Heart right ventricle (tissue), 16 donors: Measurements from ENCODE around the gene LTB4R. TPM values are rescaled to one million over a fixed set of nuclear protein-coding genes. Genes with fewer than 3 reads are reported as not detected.
"Not testable (repeated sequence)": the region's sequence is repeated elsewhere in the genome, so short reads cannot be mapped to it uniquely, and the experiment has no call there.

Experiments used
- ATAC-seq, 8 donors: fragments of 200-7000 bp; cut with Tn5 transposase; one replicate each; pipeline ENCODE4 v1.9.1; 2020; ENCODE audit warnings: mild to moderate bottlenecking in 8 of 8, moderate library complexity in 8 of 8, moderate number of reproducible peaks in 1 of 8
- DNase-seq, 2 donors: peaks; one replicate each; pipeline ENCODE4 v3.0.0-alpha.2; 2020
- H3K27ac ChIP-seq, 10 donors: fragments of 200-600 bp; sonication (generic) in 2 of 10; one replicate each; pipeline versions ENCODE4 v1.5.0 to v1.8.0; 2020 to 2022; ENCODE audit warnings: mild to moderate bottlenecking in 3 of 10
- H3K27me3 ChIP-seq, 7 donors: fragments of 200-600 bp; one replicate each; pipeline ENCODE4 v1.8.0; 2021 to 2022; ENCODE audit warnings: mild to moderate bottlenecking in 2 of 7
- H3K36me3 ChIP-seq, 9 donors: fragments of 200-600 bp; sonication (generic) in 1 of 9; one replicate each; pipeline versions ENCODE4 v1.5.0 to v1.8.0; 2020 to 2022; ENCODE audit warnings: mild to moderate bottlenecking in 2 of 9
- H3K4me1 ChIP-seq, 9 donors: fragments of 200-600 bp; sonication (generic) in 1 of 9; one replicate each; pipeline versions ENCODE4 v1.5.0 to v1.8.0; 2020 to 2022; ENCODE audit warnings: mild to moderate bottlenecking in 4 of 9
- H3K4me3 ChIP-seq, 10 donors: fragments of 200-600 bp; sonication (generic) in 2 of 10; one replicate each; pipeline versions ENCODE4 v1.5.0 to v1.8.0; 2020 to 2022; ENCODE audit warnings: mild to moderate bottlenecking in 7 of 10, moderate library complexity in 2 of 10
- H3K9me3 ChIP-seq, 11 donors: fragments of 200-600 bp in 10 of 11; sonication (generic) in 2 of 11; one replicate each; pipeline versions ENCODE4 v1.5.0 to v1.8.0; 2013 to 2022; ENCODE audit warnings: mild to moderate bottlenecking in 2 of 11, control low read depth in 1 of 11, moderate library complexity in 1 of 11
- WGBS, 2 donors: extraction: QIAGEN DNeasy Blood & Tissue Kit; methylation state at CpG; one replicate each; pipeline ENCODE4 v1.1.7; 2013; ENCODE audit warnings: inconsistent platforms in 1 of 2; 5-methylcytosine and 5-hydroxymethylcytosine counted together
- intact Hi-C, 10 donors: fragments of 100-400 bp; cut with DNase I; formaldehyde crosslinking; loops; one replicate each; pipeline versions ENCODE4 v1.11.1 to v1.14.2; 2022
- polyA plus RNA-seq, 2 donors: library from polyadenylated mRNA; stranded (reverse); fragments of 200-250 nt; gene quantifications; one replicate each; pipeline ENCODE4 v1.2.3, GENCODE V29; 2013
- total RNA-seq, 10 donors: library from RNA; stranded (reverse); fragmentation: NEBNext Ultra II Directional in 3 of 10; extraction: Animal tissue kit (Norgen Biotek cat#: 25700) in 3 of 10; gene quantifications; one replicate each; pipeline versions ENCODE4 v1.2.1 to v1.2.4, GENCODE V29; 2021 to 2023
- TF ChIP-seq, protein P1 (sequence below), 9 donors: fragments of 200-600 bp; sonication (generic) in 2 of 9; IDR thresholded peaks; one replicate each; pipeline versions ENCODE4 v1.5.0 to v1.8.0; 2021 to 2022; ENCODE audit warnings: antibody characterized with exemption in 9 of 9, mild to moderate bottlenecking in 5 of 9, moderate library complexity in 1 of 9
- donor health status: Arrhythmogenic right ventricular cardiomyopathy.
- donor health status: ischemic (EF 13 %, LVEDD 7.1; RV severe dilation, severe dysfunction).
- donor health status: healthy with polysubstance abuse.
- donor health status: DM: no; HTN: yes; CAD: no.
- donor health status: DM: no; HTN: no; CAD: no.
- donor health status: ischemic (EF 25% LVEDD 6.9; RV normal size, moderate dysfunction).
- donor health status: ischemic (EF 25% LVEDD 5.7; RV mildly dilated, moderate dysfunction).
- donor health status: healthy.
- donor health status: DM: yes; HTN: yes; CAD: no.
- donor health status: Ischemic cardiomyopathy.
- donor health status: ischemic (EF 35%, LVEDD 5.7; RV mildly dilated, moderate dysfunction).
- donor health status: nonischemic (EF 11% LVEDD 7.7; RV severe dilation, severe dysfunction).
- donor health status: DM: yes; HTN: yes; CAD: no.
- donor health status: PGD.
- donor health status: ischemic (EF 29% LVEDD 5.4; RV normal size, mild dysfunction).
- donor health status: nonischemic (EF 23%, LVEDD 6.1; RV moderate dilation, normal function).

Gene LTB4R
- total and polyA plus RNA-seq, 12 donors = 0.76 to 3.7 (median 2.0) TPM

DNA sequence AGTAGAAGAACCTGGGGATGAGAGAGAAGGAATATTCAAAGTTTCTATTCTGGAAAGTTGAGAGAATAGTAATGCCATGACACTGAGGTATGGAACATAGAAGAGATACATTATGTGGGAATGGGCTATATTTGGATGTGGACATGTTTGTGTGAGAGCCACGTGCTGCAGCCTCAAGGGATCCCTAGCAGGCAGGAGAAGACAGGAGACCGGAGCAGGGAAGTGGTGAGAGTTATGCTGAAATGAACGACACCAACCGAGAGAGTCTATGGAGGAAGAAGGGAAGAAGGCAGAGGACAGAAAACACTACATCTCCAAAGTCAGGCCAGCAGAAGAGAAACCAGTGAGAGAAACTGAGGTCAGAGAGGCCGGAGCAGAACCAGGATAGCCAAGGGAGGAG is 38.4 kb downstream of the LTB4R start:
- peaks cover 0 to 26% (median 8%) of the 10 kb centered on the region in 7 donors for H3K27me3 ChIP-seq
- H3K9me3 ChIP-seq = no peaks in the 10 kb centered on the region
- intact Hi-C loops = no loop called here
- no peaks in the 10 kb centered on the region for H3K36me3 ChIP-seq
- ATAC-seq (no peak), DNase-seq (no peak)
- H3K4me1 ChIP-seq = peaks cover 0 to 17% (median 7%) of the 10 kb centered on the region in 9 donors
- TF ChIP-seq, protein P1, sequence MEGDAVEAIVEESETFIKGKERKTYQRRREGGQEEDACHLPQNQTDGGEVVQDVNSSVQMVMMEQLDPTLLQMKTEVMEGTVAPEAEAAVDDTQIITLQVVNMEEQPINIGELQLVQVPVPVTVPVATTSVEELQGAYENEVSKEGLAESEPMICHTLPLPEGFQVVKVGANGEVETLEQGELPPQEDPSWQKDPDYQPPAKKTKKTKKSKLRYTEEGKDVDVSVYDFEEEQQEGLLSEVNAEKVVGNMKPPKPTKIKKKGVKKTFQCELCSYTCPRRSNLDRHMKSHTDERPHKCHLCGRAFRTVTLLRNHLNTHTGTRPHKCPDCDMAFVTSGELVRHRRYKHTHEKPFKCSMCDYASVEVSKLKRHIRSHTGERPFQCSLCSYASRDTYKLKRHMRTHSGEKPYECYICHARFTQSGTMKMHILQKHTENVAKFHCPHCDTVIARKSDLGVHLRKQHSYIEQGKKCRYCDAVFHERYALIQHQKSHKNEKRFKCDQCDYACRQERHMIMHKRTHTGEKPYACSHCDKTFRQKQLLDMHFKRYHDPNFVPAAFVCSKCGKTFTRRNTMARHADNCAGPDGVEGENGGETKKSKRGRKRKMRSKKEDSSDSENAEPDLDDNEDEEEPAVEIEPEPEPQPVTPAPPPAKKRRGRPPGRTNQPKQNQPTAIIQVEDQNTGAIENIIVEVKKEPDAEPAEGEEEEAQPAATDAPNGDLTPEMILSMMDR (IDR thresholded peaks at IDR 0.05) = no peak
- H3K4me3 ChIP-seq = no peak overlapping the region
- 40 to 65% methylated on average over 5 of the region's 5 CpGs for WGBS, 2 donors
- no peak overlapping the region for H3K27ac ChIP-seq

DNA sequence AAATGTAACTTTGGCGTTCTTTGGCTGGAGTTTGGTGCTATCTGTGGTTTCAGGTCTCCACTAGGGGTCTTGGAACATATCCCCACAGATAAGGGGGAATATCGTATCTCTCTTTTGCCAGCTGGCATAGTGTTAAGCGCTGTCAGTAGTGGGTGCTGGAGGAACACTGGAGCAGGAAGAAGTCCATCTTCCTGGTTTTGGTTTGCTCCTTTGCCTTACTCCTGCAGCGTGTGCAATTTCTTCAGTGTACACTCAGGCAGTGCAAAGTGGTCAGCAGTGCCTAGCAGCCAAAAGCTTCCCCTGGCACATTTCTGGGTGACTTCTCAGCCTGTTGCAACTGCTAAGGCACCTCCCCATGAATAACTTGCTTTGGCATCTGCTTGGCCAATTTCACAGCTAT is 40.2 kb downstream of the LTB4R start:
- 16 to 18% methylated on average over 4 of the region's 4 CpGs for WGBS, 2 donors
- intact Hi-C loops = no loop called here
- DNase-seq (no peak), ATAC-seq (peak; percentile 30 to 61 (median 48))
- Histone ChIP-seq H3K36me3 (no peaks in the 10 kb centered on the region), H3K27me3 (peaks cover 0 to 26% (median 14%) of the 10 kb centered on the region in 7 donors), H3K9me3 (no peaks in the 10 kb centered on the region), H3K27ac (no peak overlapping the region), H3K4me3 (no peak overlapping the region), H3K4me1 (peaks cover 0 to 19% (median 6%) of the 10 kb centered on the region in 9 donors)
- TF ChIP-seq, protein P1 (IDR thresholded peaks at IDR 0.05) = peak in 1 of 9 donors; percentile 5

GRCh38 chr14:24353559-24354481 is 42.5 kb downstream of the LTB4R start:
- Histone ChIP-seq H3K4me1 (peaks cover 0 to 19% (median 0%) of the 10 kb centered on the region in 9 donors), H3K9me3 (no peaks in the 10 kb centered on the region), H3K4me3 (no peak overlapping the region), H3K27me3 (peaks cover 0 to 29% (median 14%) of the 10 kb centered on the region in 7 donors), H3K36me3 (no peaks in the 10 kb centered on the region), H3K27ac (peak overlapping the region in 1 of 10 donors; percentile 31)
- 71 to 82% methylated on average over 5 of the region's 5 CpGs for WGBS, 2 donors
- no peak for ATAC-seq
- DNase-seq = no peak
- TF ChIP-seq, protein P1 (IDR thresholded peaks at IDR 0.05) = no peak
- intact Hi-C loops = no loop called here

DNA sequence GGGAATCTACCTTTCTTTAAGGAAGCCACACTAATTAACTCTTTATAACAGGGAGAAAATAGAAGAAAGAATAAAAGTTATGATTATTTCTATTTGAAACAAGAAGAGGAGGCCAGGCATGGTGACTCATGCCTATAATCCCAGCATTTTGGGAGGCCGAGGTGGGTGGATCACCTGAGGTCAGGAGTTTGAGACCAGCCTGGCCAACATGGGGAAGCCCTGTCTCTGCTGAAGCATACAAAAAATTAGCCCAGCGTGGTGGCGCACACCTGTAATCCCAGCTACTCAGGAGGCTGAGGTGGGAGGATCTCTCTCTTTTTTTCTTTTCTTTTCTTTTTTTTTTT is 43.2 kb downstream of the LTB4R start:
- WGBS, 2 donors = 91% methylated on average over 3 of the region's 3 CpGs
- H3K9me3 ChIP-seq, ATAC-seq, DNase-seq, H3K36me3 ChIP-seq, intact Hi-C loops, H3K4me3 ChIP-seq: not testable (repeated sequence)
- peaks cover 0 to 29% (median 14%) of the 10 kb centered on the region in 7 donors for H3K27me3 ChIP-seq
- H3K27ac ChIP-seq = peak overlapping the region in 1 of 10 donors; percentile 31
- peaks cover 0 to 19% (median 0%) of the 10 kb centered on the region in 9 donors for H3K4me1 ChIP-seq

- intact Hi-C loops = no loop called here
- H3K36me3 ChIP-seq = no peaks in the 10 kb centered on the region
- TF ChIP-seq, protein P1 (IDR thresholded peaks at IDR 0.05) = no peak
- no peaks in the 10 kb centered on the region for H3K9me3 ChIP-seq
- ATAC-seq (no peak), DNase-seq (no peak)
- H3K4me3 ChIP-seq = no peak overlapping the region
- WGBS, 2 donors = 91 to 92% methylated on average over 7 of the region's 7 CpGs
- H3K4me1 ChIP-seq = peaks cover 0 to 19% (median 0%) of the 10 kb centered on the region in 9 donors
- peaks cover 0 to 29% (median 14%) of the 10 kb centered on the region in 7 donors for H3K27me3 ChIP-seq
- no peak overlapping the region for H3K27ac ChIP-seq
Measured at GRCh38 chr14:24355009-24355408, 43.7 kb downstream of the LTB4R start.
